ENCODE data around the gene RFX3. TPM values are rescaled to one million over a fixed set of nuclear protein-coding genes. Genes with fewer than 3 reads are reported as not detected.

The RFX3 gene
- total RNA-seq, 1 experiment from 2014 or later: 9.9 TPM

GRCh38 chr9:3436629-3437420 lies 89.0 kb downstream of the RFX3 start:
- Histone ChIP-seq H3K27ac (ENCODE audit: insufficient read length, low read depth, low read length) (no peak overlapping the region), H3K9me3 (ENCODE audit: control insufficient read depth, low read depth, low read length) (no peaks in the 10 kb centered on the region), H4K91ac (ENCODE audit: insufficient read length, low read depth, low read length) (no peak overlapping the region), H4K8ac (replicated peaks; ENCODE audit: insufficient read length, low read depth, low read length) (no peak overlapping the region), H4K5ac (ENCODE audit: insufficient read length, low read depth, low read length) (no peak overlapping the region), H2AFZ (ENCODE audit: low read length) (no peak overlapping the region), H2BK120ac (ENCODE audit: low read depth, low read length, poor library complexity, severe bottlenecking) (no peak overlapping the region), H3K18ac (ENCODE audit: insufficient read length, low read depth, low read length) (no peak overlapping the region), H4K20me1 (ENCODE audit: control insufficient read depth, insufficient read depth, insufficient read length) (no peaks in the 10 kb centered on the region), H3K23me2 (ENCODE audit: insufficient read length, low read depth, low read length, poor library complexity, severe bottlenecking) (no peaks in the 10 kb centered on the region), H2BK5ac (ENCODE audit: insufficient read length, low read length) (no peak overlapping the region), H3K79me2 (ENCODE audit: insufficient read depth, low read length) (no peaks in the 10 kb centered on the region), H2AK5ac (ENCODE audit: insufficient read length, low read length) (no peak overlapping the region), H2BK15ac (ENCODE audit: low read depth, low read length) (no peak overlapping the region), H3T11ph (ENCODE audit: low read length) (no peak overlapping the region), H3K4me2 (ENCODE audit: insufficient read depth, insufficient read length, low read length) (no peak overlapping the region), H3K27me3 (ENCODE audit: insufficient read depth, low read length) (no peaks in the 10 kb centered on the region), H3K4me1 (ENCODE audit: insufficient read depth, low read length) (no peaks in the 10 kb centered on the region), H3K9ac (ENCODE audit: extremely low read depth, insufficient read length, low read length) (no peak overlapping the region), H3K79me1 (ENCODE audit: insufficient read depth, low read depth, low read length, poor library complexity, severe bottlenecking) (no peaks in the 10 kb centered on the region), H2BK20ac (ENCODE audit: low read depth, low read length, poor library complexity, severe bottlenecking) (no peak overlapping the region), H3K23ac (ENCODE audit: insufficient read length, low read depth, low read length) (no peak overlapping the region), H3K56ac (ENCODE audit: insufficient read length, low read depth, low read length) (no peak overlapping the region), H2BK12ac (ENCODE audit: insufficient read length, low read depth, low read length) (no peak overlapping the region), H3K14ac (ENCODE audit: insufficient read depth, low read length) (no peak overlapping the region), H3K4ac (ENCODE audit: low read depth, low read length) (no peak overlapping the region)
- Mint-ChIP-seq H3K4me3 (no peak overlapping the region), H3K9me3 (no peaks in the 10 kb centered on the region), H3K36me3 (ENCODE audit: insufficient read depth in 1 of 3, low read depth in 3 of 3) (no peaks in the 10 kb centered on the region; a peak in 2 of 7 replicates), H3K27me3 (ENCODE audit: low read depth) (no peaks in the 10 kb centered on the region), H3K4me1 (no peaks in the 10 kb centered on the region), H3K27ac (no peak overlapping the region)
- no peak for DNase-seq
- WGBS (ENCODE audit: extremely low coverage, insufficient read length, low lambda C conversion rate): no CpG with 5 or more reads among the region's 4 CpGs
- no peak for TF ChIP-seq CTCF (conservative IDR thresholded peaks at IDR 0.05)

Data from H9 (cell line).